ENCODE data around the gene PFDN6. TPM values are rescaled to one million over a fixed set of nuclear protein-coding genes. Genes with fewer than 3 reads are reported as not detected.

Gene PFDN6
- total and polyA plus RNA-seq, 9 of the 15 experiments (the other 6 are each of a cell fraction or from before 2014, with no cell fraction given): 6.8 to 475 (median 216) TPM

GRCh38 chr6:33279971-33280511 is 9.4 kb upstream of the PFDN6 start (continued):
- no peak for TF ChIP-seq MXI1 (IDR thresholded peaks at IDR 0.05; ENCODE audit: low read depth, low read length)
- no peak for TF ChIP-seq MCM3 (IDR thresholded peaks at IDR 0.05)
- TF ChIP-seq ZNF354B (CRISPR knock-in tag; IDR thresholded peaks at IDR 0.05): no peak
- no peak for TF ChIP-seq ZNF3 (CRISPR knock-in tag; IDR thresholded peaks at IDR 0.05)
- TF ChIP-seq ZNF212 (CRISPR knock-in tag; IDR thresholded peaks at IDR 0.05): no peak
- peak; percentile 79; the same call in 1 of the 2 replicates for TF ChIP-seq STAG1 (CRISPR knock-in tag; IDR thresholded peaks at IDR 0.05; ENCODE audit: borderline replicate concordance)
- TF ChIP-seq EP400 (IDR thresholded peaks at IDR 0.05): peak; percentile 50
- TF ChIP-seq PHF20 (IDR thresholded peaks at IDR 0.05; ENCODE audit: partially characterized antibody): peak; percentile 25
- TF ChIP-seq BRF1 (IDR thresholded peaks at IDR 0.05; ENCODE audit: borderline replicate concordance, extremely low read depth, insufficient read length): no peak
- TF ChIP-seq ARID4B (CRISPR knock-in tag; IDR thresholded peaks at IDR 0.05): peak; percentile 47
- peak; percentile 78 for TF ChIP-seq JUND (IDR thresholded peaks at IDR 0.05; ENCODE audit: borderline replicate concordance, low read depth, low read length)
- TF ChIP-seq JUND (tag; IDR thresholded peaks at IDR 0.05; ENCODE audit: borderline replicate concordance, low read depth, low read length): no peak; the same call in 2 of the 3 replicates
- no peak for TF ChIP-seq ZNF707 (CRISPR knock-in tag; conservative IDR thresholded peaks at IDR 0.05)
- TF ChIP-seq MBD1 (CRISPR knock-in tag; IDR thresholded peaks at IDR 0.05): no peak
- TF ChIP-seq HNRNPLL (IDR thresholded peaks at IDR 0.05; ENCODE audit: low read depth, low read length, poor library complexity, severe bottlenecking): no peak
- no peak for TF ChIP-seq KHSRP (IDR thresholded peaks at IDR 0.05)
- no peak for TF ChIP-seq ETV6 (IDR thresholded peaks at IDR 0.05; ENCODE audit: borderline replicate concordance in 1 of 2, low read depth in 2 of 2, low read length in 1 of 2)
- TF ChIP-seq ETV6 (CRISPR knock-in tag; IDR thresholded peaks at IDR 0.05; ENCODE audit: borderline replicate concordance): no peak
- no peak for TF ChIP-seq BMI1 (IDR thresholded peaks at IDR 0.05; ENCODE audit: low read length)
- no peak for TF ChIP-seq DIDO1 (tag; IDR thresholded peaks at IDR 0.05; ENCODE audit: low read depth)
- TF ChIP-seq ZFP1 (CRISPR knock-in tag; IDR thresholded peaks at IDR 0.05): no peak
- no peak for TF ChIP-seq HDAC8 (tag; IDR thresholded peaks at IDR 0.05)
- no peak for TF ChIP-seq HNRNPUL1 (IDR thresholded peaks at IDR 0.05; ENCODE audit: low read length)
- TF ChIP-seq POLR2G (IDR thresholded peaks at IDR 0.05; ENCODE audit: low read depth, low read length): no peak
- TF ChIP-seq NFIX (CRISPR knock-in tag; IDR thresholded peaks at IDR 0.05; ENCODE audit: low read depth): no peak
- TF ChIP-seq ELF1 (tag; IDR thresholded peaks at IDR 0.05): peak; percentile 82

All from K562 (cell line).